ENCODE data around the gene TMC1. TPM values are rescaled to one million over a fixed set of nuclear protein-coding genes. Genes with fewer than 3 reads are reported as not detected.
"Not testable (repeated sequence)": the region's sequence is repeated elsewhere in the genome, so short reads cannot be mapped to it uniquely, and the experiment has no call there.

The TMC1 gene
- not detected for total RNA-seq

DNA sequence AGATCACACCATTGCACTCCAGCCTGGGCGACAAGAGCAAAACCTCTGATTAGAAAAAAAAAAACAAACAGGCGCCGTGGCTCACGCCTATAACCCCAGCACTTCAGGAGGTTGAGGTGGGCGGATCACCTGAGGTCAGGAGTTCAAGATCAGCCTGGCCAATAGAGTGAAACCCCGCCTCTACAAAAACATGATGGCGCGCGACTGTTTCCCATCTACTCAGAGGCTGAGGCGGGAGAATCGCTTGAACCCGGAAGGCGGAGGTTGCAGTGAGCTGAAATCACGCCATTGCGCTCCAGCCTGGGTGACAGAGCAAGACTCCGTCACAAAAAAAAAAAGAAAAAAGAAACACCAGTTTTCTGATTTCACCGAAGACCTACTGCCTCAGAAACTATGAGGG is at the start of gene TMC1:
TMC1 (plus strand) TSS at position 193 of the 400 bp plus-strand sequence. CDS start 127,041 bp downstream, outside the sequence.
- not testable (repeated sequence) for DNase-seq; H3K27me3 Mint-ChIP-seq (ENCODE audit: low read depth); H3K9me3 Mint-ChIP-seq; H3K4me3 Mint-ChIP-seq; H3K36me3 Mint-ChIP-seq (ENCODE audit: insufficient read depth); ATAC-seq
- peaks cover 20% of the 10 kb centered on the region for H3K4me1 Mint-ChIP-seq (ENCODE audit: low read depth)

DNA sequence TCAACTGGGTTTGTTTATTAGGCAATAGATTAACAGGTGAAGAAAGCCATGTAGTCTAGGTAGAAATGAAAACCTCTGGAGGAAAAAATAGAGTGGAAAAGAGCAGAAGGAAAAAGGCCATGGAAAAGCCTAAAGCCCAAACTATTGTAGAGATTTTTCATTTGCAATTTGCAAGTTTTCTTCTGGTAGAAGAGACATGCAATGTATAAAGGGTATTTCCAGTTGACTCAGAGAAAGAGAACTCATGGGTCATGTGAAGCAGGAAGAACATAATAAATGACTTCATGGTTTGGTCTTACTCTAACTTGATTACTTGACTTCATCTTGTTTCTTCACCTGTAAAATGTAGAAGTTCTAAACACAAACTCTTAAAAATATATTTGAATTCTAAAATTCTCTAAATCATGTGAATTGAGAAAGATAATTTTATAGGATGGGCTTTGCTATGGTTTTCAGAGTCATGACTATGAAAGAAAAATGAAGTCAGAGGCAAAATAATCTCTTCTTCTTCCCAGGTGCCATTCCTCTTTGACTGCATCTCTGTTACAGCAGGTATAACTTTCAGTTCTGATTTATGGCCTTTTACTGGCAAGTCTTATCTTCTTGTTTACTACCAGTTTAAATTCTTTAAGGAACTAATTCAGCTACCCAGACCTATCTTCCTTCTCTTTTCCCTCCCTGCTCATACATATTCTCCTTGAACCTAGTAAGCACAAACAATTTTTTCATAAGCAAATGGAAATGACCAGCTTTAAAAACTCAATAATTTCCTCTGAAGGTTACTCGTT is 47.7 kb upstream of the TMC1 start:
- DNase-seq (no peak), ATAC-seq (peak; percentile 74 to 82)
- H3K4me1 Mint-ChIP-seq (ENCODE audit: low read depth) = peaks cover 38% of the 10 kb centered on the region
- H3K36me3 Mint-ChIP-seq (ENCODE audit: insufficient read depth) = no peaks in the 10 kb centered on the region
- no peaks in the 10 kb centered on the region for H3K27me3 Mint-ChIP-seq (ENCODE audit: low read depth)
- no peak overlapping the region for H3K4me3 Mint-ChIP-seq
- no peaks in the 10 kb centered on the region for H3K9me3 Mint-ChIP-seq

DNA sequence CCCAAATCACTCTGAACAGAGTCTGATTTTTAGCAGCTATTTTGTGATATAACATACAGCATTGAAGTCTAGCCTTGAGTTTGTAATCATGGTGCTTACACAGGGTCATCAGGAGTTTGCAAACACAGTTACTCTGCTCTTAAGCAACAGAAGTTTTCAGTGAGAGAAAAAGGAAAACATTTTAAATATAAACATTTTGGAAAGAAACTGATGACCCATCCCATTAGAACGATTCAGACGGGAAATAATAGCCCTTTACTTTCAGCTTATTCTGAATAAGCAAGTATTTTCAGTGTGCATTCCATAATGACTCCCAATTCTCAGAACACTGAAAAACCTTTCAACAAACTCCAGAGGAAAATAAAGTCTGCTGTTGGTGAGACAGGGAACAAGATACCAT is 46.7 kb upstream of the TMC1 start:
- Mint-ChIP-seq H3K9me3 (no peaks in the 10 kb centered on the region), H3K4me3 (no peak overlapping the region), H3K27me3 (ENCODE audit: low read depth) (no peaks in the 10 kb centered on the region), H3K4me1 (ENCODE audit: low read depth) (peaks cover 46% of the 10 kb centered on the region), H3K36me3 (ENCODE audit: insufficient read depth) (no peaks in the 10 kb centered on the region)
- ATAC-seq (no peak), DNase-seq (no peak)

DNA sequence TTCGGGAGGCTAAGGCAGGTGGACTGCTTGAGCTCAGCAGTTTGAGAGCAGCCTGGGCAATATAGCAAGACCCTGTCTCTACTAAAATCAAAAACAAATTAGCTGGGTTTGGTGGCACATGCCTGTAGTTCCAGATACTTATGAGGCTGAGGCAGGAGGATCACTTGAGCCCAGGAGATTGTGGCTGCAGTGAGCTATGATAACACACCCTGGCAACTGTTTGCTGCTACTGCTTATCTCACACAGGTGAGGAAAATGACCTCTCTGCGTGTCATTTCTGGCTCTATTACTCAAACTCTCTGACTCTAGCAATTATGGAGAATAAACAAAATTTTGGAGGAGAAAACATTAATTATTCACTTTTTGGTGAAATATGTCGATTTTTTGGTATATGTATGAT is 45.3 kb upstream of the TMC1 start:
- no peaks in the 10 kb centered on the region for H3K27me3 Mint-ChIP-seq (ENCODE audit: low read depth)
- no peaks in the 10 kb centered on the region for H3K36me3 Mint-ChIP-seq (ENCODE audit: insufficient read depth)
- H3K4me1 Mint-ChIP-seq (ENCODE audit: low read depth) = peaks cover 46% of the 10 kb centered on the region
- ATAC-seq = no peak
- no peak overlapping the region for H3K4me3 Mint-ChIP-seq
- DNase-seq = no peak
- no peaks in the 10 kb centered on the region for H3K9me3 Mint-ChIP-seq

DNA sequence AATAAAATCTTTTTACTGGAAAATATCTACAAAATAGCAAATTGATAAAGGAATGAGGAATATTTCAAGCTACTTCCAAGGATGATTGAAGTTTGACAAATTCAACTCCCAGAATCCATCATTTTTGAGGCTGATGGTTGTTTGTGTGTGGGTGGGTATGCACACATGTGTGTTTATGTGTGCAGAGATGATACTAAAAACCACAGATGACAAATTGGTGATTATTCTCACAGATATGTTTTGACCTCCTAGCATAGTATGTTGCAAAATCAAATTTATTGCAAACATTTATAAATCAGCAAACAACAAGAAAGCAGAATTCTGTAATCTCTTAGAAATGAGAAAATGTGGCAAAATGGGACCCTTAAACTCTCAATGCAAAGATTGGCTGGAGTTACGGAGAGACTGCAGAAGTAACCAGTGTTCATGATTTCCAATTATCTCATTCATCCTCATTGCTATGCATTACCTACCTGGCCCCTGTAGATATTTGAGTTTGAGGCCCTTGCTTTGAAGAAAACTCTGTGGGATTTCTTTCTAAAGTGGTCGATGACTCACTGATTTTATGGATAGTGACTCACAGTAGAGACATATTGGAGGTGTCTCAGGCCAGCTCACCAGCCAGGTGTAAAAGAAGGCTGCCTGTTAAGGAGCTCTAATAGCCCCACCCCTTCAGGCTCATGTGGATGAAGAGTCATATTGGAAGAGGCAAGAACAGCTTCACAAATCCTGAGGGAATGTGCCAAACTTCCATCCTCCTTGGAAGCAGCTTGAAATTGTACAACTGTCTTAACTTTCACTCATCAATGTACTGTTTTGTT is 44.6 kb upstream of the TMC1 start:
- peaks cover 46% of the 10 kb centered on the region for H3K4me1 Mint-ChIP-seq (ENCODE audit: low read depth)
- H3K4me3 Mint-ChIP-seq = no peak overlapping the region
- DNase-seq = peak; percentile 27
- peak; percentile 88 to 94 for ATAC-seq
- H3K27me3 Mint-ChIP-seq (ENCODE audit: low read depth) = no peaks in the 10 kb centered on the region
- no peaks in the 10 kb centered on the region for H3K9me3 Mint-ChIP-seq
- no peaks in the 10 kb centered on the region for H3K36me3 Mint-ChIP-seq (ENCODE audit: insufficient read depth)

DNA sequence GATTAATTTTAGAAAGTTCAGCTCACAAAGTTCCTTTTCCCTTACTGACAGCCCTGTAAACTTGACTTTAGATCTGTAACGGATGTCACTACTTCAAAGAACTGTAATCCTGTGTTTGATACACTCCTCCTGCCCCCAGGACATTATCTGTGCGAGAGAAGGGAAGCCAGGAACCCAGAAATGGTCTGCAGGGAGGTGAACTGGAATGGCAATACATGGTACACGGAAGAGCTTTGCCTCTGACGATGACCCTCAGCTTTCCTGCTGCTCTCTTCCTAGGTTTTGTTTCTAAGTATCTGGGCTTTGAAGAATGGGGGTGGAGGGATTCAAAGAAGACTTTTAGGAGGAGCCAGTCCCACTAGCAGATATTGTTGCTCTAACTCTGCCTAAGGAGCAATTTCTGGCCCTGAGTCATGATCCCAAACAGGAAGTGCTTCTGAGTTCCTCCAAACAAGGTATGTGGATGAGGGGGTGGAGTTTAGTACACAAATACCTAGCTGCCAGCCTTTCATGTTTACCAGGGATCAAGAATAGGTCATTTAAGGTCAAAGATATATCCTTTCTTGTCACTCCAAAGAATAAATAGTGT is 43.4 kb upstream of the TMC1 start:
- ATAC-seq (no peak), DNase-seq (no peak)
- Mint-ChIP-seq H3K4me1 (ENCODE audit: low read depth) (peaks cover 42% of the 10 kb centered on the region), H3K9me3 (no peaks in the 10 kb centered on the region), H3K4me3 (no peak overlapping the region), H3K36me3 (ENCODE audit: insufficient read depth) (no peaks in the 10 kb centered on the region), H3K27me3 (ENCODE audit: low read depth) (no peaks in the 10 kb centered on the region)

DNA sequence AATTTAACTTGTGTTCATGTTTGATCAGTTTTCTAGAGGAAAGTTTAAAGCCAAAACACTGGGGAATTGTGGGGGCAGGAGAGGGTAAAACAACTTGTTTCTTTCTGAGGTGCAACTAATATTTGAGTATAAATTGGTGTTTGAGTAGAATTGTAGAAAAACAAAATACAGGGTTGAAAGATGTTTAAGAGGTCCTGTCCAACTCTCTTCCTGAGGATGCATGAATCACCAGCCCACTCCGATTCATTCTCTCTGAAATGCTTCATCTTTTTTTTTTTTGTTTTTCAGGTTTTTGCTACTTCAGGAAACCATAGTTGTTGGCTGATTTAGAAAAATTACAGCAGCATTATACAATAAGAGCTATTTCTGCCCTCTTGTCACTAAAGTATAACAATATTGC is 42.4 kb upstream of the TMC1 start:
- Mint-ChIP-seq H3K4me3 (peak overlapping the region; percentile 59), H3K4me1 (ENCODE audit: low read depth) (peaks cover 34% of the 10 kb centered on the region), H3K36me3 (ENCODE audit: insufficient read depth) (no peaks in the 10 kb centered on the region), H3K27me3 (ENCODE audit: low read depth) (no peaks in the 10 kb centered on the region), H3K9me3 (no peaks in the 10 kb centered on the region)
- DNase-seq = no peak
- no peak for ATAC-seq

DNA sequence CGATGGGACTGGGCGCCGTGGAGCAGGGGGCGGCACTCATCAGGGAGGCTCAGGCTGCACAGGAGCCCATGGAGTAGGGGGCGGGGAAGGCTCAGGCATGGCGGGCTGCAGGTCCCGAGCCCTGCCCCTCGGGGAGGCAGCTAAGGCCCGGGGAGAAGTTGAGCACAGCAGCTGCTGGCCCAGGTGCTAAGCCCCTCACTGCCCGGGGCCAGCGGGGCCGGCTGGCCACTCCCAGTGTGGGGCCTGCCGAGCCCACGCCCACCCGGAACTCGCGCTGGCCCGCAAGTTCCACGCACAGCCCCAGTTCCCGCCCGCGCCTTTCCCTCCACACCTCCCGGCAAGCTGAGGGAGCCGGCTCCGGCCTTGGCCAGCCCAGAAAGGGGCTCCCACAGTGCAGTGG is 41.1 kb upstream of the TMC1 start:
- H3K4me3 Mint-ChIP-seq; H3K36me3 Mint-ChIP-seq (ENCODE audit: insufficient read depth); H3K27me3 Mint-ChIP-seq (ENCODE audit: low read depth); DNase-seq; H3K9me3 Mint-ChIP-seq; ATAC-seq: not testable (repeated sequence)
- H3K4me1 Mint-ChIP-seq (ENCODE audit: low read depth) = peaks cover 29% of the 10 kb centered on the region

DNA sequence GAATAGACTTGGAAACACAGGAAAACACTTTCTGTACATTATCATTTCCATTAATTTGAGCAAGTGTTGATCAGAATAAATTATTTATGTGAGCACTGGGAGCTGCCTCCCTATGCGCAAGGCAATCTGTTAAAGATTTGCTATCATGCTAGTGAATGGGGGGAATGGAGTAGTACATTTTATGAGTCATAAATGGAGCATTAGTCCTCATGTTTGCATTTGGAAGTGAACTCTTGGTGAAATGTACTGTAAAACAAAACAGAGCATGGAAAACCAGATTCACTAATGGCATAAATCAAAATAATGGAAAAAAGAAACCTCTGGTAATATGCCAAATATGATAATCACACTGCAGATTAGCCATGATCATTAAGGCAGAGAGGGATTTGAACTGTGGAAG is 40.5 kb upstream of the TMC1 start:
- Mint-ChIP-seq H3K36me3 (ENCODE audit: insufficient read depth) (no peaks in the 10 kb centered on the region), H3K4me3 (no peak overlapping the region), H3K9me3 (no peaks in the 10 kb centered on the region), H3K4me1 (ENCODE audit: low read depth) (peaks cover 29% of the 10 kb centered on the region), H3K27me3 (ENCODE audit: low read depth) (no peaks in the 10 kb centered on the region)
- no peak for DNase-seq
- no peak for ATAC-seq

DNA sequence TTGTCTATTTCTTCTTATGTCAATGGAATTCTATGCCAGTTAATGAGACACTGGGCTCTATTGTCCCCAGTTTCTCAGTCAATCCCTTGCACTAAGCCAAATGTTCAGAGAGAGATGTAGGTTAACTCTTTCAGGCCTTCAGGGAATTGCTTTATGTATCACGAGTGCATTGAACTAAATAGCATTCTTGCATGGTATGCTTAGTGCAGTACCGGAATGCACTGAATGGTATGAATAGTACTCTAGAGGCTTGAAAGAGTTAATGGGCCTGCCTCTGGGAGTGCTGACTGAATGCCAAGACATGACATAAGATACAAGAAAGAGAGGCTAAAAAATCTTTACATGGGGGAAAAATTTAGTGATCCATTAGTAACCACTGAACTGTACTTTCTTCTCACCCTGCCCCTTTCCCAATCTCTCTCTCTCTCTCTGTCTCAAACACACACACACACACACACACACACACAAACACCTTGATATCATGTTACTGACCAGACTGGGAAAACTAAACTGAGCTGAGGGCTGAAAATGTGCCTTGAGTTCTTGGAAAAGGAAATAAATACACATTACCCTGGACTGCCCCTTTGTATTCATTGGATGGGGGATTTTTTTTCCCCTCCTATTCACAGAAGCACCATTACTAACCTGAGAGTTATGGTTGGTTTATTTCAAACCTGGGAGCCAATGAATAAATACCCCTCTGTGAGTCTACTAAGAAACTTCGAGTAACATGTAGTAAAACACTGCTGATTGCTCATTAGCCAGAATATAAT is 35.4 kb upstream of the TMC1 start:
- Mint-ChIP-seq H3K36me3 (ENCODE audit: insufficient read depth) (no peaks in the 10 kb centered on the region), H3K4me1 (ENCODE audit: low read depth) (no peaks in the 10 kb centered on the region), H3K4me3 (no peak overlapping the region), H3K9me3 (no peaks in the 10 kb centered on the region), H3K27me3 (ENCODE audit: low read depth) (no peaks in the 10 kb centered on the region)
- ATAC-seq (no peak), DNase-seq (no peak)

DNA sequence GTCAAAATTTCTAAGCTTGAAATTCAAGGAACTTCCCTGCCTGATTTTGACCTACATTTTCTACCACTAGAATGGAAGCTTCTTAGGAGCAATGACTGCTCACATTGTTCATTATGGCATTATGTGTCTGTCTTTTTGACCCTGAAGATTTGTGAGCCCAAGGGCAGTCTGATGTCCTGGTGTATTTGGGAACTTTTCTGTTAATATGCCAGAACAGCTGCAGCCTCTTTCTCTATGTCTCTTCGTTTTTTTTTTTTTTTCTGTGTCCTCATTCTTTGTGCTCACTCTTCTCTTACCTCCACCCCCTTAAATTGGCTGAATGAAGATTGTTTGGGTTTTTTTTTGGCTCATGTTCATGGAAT is 34.8 kb upstream of the TMC1 start:
- H3K4me3 Mint-ChIP-seq = no peak overlapping the region
- DNase-seq = no peak
- H3K4me1 Mint-ChIP-seq (ENCODE audit: low read depth) = no peaks in the 10 kb centered on the region
- no peak for ATAC-seq
- H3K27me3 Mint-ChIP-seq (ENCODE audit: low read depth) = no peaks in the 10 kb centered on the region
- H3K9me3 Mint-ChIP-seq = no peaks in the 10 kb centered on the region
- H3K36me3 Mint-ChIP-seq (ENCODE audit: insufficient read depth) = no peaks in the 10 kb centered on the region

DNA sequence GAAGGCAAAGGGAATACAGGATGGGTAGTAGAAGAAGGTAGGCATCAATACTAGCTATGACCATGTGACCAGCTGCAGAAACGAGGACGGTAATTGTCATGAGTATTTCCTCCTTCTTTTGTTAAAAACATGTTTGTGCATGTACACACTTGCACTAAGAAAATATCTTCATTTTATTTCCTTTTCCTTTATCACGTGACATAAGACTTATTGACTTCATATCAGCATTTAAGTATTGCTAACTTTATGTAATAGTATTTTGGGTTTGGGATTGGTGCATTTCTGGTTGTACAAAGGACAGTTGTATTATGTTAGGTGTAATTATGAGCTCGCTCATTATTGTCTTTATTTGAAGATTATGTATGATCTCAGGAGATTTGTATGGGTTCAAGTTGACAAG is 33.7 kb upstream of the TMC1 start:
- not testable (repeated sequence) for H3K36me3 Mint-ChIP-seq (ENCODE audit: insufficient read depth); H3K4me1 Mint-ChIP-seq (ENCODE audit: low read depth); ATAC-seq; H3K27me3 Mint-ChIP-seq (ENCODE audit: low read depth); DNase-seq; H3K4me3 Mint-ChIP-seq; H3K9me3 Mint-ChIP-seq

DNA sequence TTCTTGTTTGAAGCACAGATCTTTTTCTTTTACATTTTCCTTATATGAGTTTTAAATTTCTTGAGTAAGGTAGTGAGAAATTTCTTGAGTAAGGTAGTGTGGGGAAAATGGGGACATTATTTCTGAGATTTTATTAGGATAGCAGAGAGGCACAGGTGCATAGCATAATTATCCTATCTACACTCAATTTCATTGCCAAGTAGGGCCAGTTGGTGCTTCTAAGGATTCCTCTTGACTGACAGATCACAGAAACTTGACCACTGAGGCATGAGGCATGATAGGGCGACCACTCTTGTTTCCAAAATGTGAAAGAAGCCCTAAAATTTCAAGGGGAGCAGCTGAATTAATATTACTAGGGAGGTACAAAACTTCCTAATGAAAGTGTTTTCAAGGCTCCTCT is 31.4 kb upstream of the TMC1 start:
- no peaks in the 10 kb centered on the region for H3K4me1 Mint-ChIP-seq (ENCODE audit: low read depth)
- H3K4me3 Mint-ChIP-seq = no peak overlapping the region
- DNase-seq (no peak), ATAC-seq (no peak)
- H3K9me3 Mint-ChIP-seq = no peaks in the 10 kb centered on the region
- no peaks in the 10 kb centered on the region for H3K27me3 Mint-ChIP-seq (ENCODE audit: low read depth)
- H3K36me3 Mint-ChIP-seq (ENCODE audit: insufficient read depth) = no peaks in the 10 kb centered on the region

DNA sequence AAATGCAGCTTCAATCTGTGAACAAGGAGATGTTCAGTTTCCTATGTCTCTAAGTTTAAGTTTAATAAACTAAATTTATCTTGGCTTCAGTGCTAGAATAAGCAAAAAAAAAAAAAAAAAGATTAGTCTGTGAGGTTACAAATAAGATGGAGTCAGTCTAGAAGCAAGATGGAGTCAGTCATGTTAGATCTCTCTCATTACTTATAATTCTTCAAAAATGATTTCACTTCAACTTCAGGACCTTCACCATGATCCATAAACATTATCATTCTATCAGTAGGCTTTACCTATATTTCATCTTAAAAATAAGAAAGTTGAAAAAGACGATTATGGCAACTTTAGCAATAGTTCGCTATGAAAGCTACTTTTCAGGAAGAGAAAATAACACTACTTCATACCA is 30.2 kb upstream of the TMC1 start:
- no peak overlapping the region for H3K4me3 Mint-ChIP-seq
- no peaks in the 10 kb centered on the region for H3K9me3 Mint-ChIP-seq
- no peaks in the 10 kb centered on the region for H3K4me1 Mint-ChIP-seq (ENCODE audit: low read depth)
- DNase-seq (no peak), ATAC-seq (no peak)
- no peaks in the 10 kb centered on the region for H3K27me3 Mint-ChIP-seq (ENCODE audit: low read depth)
- H3K36me3 Mint-ChIP-seq (ENCODE audit: insufficient read depth) = no peaks in the 10 kb centered on the region
